ENCODE data around the gene VWA2. TPM values are rescaled to one million over a fixed set of nuclear protein-coding genes. Genes with fewer than 3 reads are reported as not detected.
A peak's percentile ranks its signal among the peaks of the same experiment; 100 is the strongest.

Gene VWA2
- total RNA-seq, 1 donor from 2014 or later, result not detected

DNA sequence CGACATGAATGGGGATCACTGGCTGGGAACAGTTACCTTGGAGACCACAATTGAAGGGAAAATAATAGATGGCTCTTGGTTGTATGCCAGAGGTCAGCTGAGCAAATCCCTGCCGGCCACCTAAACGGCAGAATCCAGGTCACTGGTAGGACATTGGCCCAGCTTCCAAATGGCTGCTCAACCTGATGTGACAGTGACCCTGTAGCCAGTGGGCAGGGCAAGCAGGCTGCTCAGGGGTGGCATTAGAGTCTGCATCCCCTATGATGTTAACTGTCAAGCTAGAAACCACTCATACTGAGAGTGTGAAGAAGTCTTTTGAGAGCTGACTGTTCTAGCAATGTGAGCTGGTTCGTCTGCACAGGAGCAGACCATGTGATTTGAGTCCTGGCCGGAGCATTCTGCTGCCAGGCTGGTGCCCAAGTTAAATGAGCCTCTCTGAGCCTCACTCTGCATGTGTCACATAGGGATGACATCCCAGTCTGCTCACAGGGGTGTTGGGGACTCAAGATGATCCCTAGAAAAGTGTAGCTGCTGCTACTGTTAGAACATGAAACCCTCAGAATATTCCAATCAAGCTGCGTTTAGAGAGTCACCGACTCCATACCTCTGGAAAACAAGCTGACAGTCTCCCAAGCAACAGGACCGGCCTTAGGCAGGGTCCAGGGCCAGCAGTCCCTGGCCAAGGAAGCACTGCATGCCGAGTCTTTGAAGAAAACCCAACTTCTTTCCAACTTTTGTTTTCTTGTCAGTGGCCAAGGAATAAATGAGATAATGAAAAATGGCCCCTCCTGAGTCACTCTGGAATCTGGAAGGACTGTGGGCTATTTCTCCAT, 69.7 kb downstream of the VWA2 start:
- intact Hi-C loops (cut with DNase I), result loop anchor here (10.0 kb wide), 3 partner anchors 96 to 396 kb away; partner anchors contain the start of gene AFAP1L2
- DNase-seq (ENCODE audit: low spot score), result peak; percentile 74

DNA sequence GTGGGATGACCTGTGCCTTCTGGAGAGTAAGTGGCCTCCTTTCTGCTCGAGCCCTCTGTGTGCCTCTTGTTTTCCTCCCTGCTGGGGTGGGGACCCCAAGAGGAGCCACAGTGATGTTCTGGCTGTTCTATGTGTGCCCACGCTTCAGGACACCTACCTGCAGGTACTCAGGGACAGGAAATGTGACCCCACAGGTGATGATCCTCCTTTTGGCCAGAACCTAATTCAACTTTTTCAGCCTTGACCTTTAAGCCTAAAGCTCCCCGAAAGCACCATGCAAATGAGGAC, 70.3 kb downstream of the VWA2 start:
- DNase-seq (ENCODE audit: low spot score), result peak; percentile 29
- intact Hi-C loops (cut with DNase I), result loop anchor here (10.0 kb wide), 3 partner anchors 95 to 395 kb away; partner anchors contain the start of gene AFAP1L2

DNA sequence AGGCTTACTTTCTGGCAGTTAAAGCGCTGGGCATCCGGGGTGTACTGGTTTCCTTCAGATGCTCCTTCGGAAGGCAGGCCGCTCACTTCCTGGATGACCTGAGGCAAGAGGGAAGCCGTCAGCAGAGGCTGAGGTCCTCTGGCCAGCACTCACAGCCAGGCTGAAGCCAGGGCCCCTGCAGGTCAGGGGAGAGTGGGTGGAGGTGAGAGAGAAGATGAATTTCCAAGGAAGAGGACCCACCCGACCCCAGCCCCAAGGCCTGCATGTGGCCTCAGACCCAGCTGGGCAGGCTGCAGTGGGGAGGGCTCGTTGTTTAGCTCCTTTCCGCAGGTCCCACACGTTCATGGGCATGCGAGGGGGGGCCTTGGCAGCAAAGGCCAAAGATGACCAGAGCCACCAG, 71.3 kb downstream of the VWA2 start:
- intact Hi-C loops (cut with DNase I), result no loop called here
- DNase-seq (ENCODE audit: low spot score), result peak; percentile 69

DNA sequence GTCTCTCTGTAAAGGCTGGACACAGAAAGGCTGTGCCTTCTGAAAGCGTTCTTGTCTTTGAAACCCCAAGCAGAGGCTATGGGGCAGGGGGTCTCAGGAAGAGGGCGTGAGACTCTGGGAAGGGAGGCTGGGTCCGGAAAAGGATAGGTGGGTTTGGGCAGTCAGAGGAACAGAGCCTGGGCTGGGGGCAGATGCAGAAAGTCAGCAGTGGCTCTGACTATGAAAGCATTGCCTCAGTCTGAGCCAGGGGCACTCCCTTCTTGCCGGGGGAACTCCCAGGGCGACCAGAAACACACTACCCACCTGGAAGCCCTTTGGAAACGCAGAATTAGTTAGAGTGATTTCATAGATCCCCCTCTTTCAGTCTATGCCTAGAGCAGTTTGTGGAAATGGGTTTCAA, 72.0 kb downstream of the VWA2 start:
- DNase-seq (ENCODE audit: low spot score), result peak; percentile 15
- intact Hi-C loops (cut with DNase I), result no loop called here

DNA sequence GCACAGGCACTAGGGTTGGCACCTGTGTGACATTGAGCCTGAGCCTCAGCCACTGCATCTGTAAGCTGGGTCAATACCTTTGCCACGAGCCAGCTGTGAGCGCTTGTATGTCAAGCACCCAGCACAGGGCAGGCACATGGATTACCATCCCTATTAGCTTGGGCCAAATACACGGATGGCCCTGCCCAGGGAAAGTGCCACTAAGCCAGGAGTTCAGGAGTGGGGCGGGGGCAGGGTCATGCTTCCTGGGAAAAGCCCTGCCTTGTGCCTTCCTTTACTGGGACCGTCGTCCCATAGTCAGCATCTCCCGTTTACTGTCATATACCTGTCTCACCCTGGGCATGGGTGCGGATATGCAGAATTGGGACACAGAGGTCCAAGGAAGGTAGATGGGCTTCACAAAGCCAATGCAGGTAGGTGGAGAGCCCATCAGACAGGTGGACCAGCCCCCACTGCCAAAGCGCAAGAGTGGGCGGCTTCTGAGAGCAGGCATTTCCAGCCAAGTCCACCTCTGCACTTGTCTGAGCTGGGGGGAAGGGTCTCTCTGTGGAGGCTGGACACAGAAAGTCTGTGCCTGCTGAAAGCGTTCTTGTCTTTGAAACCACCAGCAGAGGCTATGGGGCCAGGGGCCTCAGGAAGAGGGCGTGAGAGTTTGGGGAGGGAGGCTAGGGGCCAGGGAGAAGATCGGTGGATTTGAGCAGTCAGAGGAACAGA, 72.6 kb downstream of the VWA2 start:
- intact Hi-C loops (cut with DNase I), result no loop called here
- peak; percentile 51 for DNase-seq (ENCODE audit: low spot score)

DNA sequence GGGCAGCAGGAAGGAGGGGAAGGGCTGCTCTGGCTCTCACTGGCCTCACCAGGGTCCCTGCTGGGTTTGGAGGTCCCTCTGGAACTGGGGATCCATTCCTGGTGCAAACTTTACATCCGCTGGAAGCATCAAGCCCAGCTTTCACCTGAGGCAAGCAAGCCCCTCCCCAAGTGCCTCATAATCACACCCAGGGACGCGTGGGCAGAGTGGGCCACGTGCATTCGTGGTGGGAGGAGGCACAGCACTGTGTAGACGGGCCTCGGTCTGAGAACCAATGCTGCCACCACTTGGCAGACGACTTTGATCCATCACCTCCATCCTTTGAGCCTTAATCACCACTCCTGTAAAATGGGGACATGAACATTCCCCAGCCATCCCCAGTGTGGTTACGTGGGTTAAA, 74.1 kb downstream of the VWA2 start:
- DNase-seq (ENCODE audit: low spot score), result peak; percentile 43
- intact Hi-C loops (cut with DNase I), result no loop called here

DNA sequence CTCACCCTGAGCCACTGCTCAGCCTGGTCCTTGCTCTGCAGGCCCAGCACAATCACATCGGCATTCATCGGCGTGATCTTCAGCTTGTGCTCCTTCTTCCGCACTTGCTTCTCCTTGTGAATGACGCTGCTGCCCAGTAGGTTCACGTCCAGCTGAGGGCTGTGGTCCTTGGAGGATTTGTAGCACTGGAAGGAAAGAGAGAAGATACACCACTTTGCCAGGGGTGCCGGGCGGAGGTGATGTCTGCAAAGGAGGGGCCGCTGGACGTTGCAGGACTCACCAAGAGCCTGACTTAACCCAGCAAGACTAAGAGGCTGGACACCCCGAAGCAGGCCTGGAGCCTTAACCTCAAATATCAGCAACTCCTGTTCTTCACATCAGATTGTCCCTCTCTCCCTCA, 74.8 kb downstream of the VWA2 start:
- DNase-seq (ENCODE audit: low spot score), result peak; percentile 73
- intact Hi-C loops (cut with DNase I), result no loop called here

DNA sequence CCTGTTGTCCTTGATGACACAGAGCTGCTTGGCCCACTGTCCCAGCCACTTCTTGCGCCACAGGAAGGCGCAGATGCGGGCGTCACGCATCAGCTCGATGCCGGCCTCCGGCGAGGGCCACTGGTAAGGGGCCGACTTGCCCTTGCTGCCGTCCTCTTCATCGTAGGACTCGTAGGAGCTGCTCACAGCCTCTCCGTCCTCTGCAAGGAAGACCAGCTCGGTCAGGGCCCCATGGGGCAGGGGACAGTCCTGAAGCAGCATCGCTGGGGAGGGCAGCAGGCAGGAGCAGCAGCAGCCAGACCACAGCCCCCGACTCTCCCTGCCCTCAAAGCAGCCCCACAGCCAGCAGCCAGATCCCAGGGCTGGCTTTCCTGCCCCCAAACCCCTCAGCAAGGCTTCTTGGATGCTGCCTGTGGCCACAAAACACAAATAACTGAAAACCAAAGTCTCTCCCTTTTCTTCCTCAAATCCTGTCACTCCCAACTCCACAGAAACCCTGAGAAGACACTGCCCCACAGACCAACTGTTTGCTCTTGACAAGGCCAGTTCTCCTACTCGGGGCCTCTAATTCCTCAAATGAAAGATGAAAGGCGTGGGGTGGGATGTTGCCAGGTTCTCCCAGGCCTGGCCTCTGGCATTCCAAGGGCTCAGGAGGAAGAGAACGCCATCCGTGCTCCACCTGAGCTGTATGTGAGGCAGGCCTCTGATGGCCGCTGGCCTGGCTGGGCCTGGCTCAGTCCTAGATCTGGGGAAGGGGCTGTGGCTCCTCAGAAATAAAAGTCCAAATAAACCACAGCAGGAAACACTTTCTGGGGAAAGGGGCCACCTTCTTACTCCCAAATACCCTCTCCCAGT, 76.7 kb downstream of the VWA2 start:
- intact Hi-C loops (cut with DNase I), result no loop called here
- DNase-seq (ENCODE audit: low spot score), result peak; percentile 74

DNA sequence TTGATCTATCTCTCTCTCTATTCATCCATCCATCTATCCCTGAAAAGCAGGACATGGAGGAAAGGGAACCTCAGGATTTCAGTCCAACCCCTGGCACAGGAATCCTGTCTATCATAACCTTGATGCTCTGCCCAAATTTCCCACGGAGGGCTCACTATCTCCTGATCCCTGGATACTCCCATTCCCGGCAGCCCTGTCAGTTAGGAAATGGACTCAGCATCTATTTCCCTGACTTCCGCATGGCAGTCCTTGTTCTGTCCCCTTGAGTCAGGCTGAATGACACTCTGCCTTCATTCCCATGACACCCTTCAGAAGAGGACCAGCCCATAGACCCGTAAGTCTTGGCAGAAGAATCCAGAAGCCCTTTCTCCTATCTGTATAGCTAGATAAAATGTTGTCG, 77.7 kb downstream of the VWA2 start:
- peak; percentile 26 for DNase-seq (ENCODE audit: low spot score)
- intact Hi-C loops (cut with DNase I), result no loop called here

DNA sequence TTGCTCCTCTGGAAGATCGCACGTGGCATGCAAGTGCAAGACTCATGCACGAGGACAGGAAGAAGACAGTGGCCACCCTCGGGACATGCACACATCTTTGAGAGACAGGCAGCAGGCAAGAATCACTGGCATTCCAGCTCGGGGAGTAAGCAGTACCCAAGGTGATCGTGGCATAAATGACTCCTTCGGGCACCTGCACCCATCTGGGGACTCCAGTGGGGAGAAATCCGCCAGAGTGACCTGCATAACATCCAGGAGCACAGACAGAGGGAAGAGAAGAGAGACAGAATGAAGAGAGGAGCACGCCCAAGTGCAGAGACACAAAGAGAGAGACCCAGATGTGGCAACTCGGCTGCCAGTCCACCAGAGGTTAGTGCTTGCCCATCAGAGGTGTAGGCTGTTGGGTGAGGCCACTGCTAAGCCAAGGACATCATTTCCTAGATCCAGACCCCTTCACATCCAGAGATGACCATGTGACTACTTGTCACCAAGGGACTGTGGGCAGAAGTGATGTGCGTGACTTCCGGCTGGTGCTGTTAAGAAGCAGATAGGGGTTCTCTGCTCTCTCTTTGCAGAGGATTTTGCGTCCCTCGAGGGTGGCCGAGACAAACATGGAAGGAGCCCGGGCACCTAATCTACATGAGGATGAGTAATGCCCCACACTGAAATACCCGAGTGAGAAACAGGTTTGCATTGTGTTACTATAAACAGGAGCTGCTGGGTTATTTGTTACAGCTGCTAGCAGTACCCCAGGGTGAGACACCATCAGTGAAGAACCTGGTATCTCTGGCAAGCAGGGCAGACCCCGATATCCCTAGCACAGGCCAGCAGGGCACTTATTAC, 80.6 kb downstream of the VWA2 start:
- DNase-seq (ENCODE audit: low spot score), result no peak
- intact Hi-C loops (cut with DNase I), result no loop called here

DNA sequence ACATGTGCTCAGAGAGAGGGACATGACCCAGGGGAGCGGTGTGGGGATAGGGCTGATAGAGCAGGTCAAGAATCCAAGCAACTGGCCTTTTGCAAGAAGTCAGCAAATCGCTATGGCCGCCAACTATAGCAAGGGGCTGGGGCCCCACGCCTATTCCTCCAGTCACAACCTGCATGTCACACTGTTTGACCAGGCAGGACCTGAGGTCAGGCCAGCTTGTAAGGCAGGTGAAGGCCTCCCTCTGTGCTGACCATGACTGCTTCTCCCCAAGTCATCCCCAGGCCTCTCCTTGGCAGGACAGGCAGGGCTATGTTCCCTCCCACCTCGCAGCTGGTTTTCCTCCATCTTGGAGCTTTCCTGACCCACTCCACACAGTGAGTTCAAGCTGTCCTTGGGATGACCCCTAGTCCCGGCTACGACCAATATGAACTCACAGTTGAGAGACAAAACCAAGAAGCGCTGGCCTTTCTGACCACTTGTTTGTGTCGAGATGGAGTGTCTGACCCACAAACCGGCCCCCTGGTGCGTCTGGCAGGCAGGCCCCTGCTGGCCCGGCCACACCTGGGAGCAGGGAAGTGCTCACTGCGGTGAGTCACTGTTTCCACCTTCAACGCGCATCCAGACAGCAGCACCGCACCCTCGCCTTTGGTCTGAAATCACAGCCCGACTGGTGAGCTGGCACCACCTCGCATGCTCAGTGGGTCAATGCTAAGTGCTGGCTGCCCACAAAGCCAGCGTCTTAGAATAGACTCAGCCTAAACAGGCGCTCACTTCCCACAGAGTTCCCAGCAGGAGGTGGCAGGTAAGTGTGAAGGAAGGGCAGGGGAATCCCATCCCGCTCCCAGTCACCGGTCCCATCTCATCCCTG, 81.4 kb downstream of the VWA2 start:
- no peak for DNase-seq (ENCODE audit: low spot score)
- intact Hi-C loops (cut with DNase I), result no loop called here

DNA sequence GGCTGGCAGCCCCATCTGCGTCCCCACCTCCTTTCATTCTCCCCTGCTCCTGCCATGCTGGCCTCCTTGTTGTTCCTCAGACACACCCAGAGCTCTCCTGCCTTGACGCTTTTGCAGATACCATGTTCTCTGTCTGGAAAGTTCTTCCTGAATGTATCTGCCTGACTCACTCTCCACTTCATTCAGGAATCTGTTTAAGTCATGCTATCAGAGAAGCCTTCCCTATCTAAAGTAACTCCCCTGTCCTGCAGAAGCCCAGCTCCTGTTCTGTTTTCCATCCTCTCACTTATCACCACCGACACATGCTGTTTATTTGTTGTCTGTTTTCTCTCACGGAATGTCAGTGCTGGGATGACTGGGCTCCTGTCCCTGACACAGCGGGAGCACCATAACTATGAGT, 83.3 kb downstream of the VWA2 start:
- no peak for DNase-seq (ENCODE audit: low spot score)
- intact Hi-C loops (cut with DNase I), result no loop called here

DNA sequence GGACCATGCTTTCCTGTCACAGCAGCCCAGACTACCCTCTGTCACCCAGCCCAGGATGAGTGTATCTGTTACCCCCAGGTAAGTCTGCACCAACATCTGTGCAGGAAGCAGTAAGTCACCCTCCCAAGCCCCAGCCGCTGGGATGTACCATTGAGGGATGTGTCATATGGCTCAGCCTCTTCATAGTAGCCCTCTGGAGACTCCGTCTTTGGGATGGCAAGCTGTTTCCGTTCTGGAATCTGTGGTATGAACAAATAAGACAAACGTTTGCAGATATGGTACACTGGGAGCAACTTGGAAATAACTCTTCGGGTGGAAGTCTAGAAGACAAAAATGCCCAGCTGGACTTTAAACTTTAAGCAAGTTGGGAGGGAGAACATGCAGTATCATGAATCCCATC, 84.0 kb downstream of the VWA2 start:
- intact Hi-C loops (cut with DNase I), result no loop called here
- no peak for DNase-seq (ENCODE audit: low spot score)

DNA sequence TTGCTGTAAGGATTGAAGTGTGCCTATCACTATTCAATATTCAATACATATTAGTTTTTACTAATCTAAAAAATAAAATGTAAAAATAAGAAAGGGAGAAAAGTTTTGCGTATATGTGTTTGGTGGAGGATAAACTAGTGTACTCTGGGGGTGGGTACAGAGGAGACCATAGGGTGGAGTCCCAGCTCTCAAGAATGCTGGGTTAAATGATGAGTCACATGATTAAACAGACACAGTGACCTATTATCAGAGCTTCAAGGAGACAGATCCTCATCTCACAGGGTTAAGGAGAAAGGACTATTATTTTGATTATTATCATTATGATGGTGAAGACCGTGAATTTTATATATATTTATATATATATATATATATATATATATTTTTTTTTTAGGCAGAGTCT, 87.7 kb downstream of the VWA2 start:
- intact Hi-C loops (cut with DNase I), result no loop called here
- no peak for DNase-seq (ENCODE audit: low spot score)

DNA sequence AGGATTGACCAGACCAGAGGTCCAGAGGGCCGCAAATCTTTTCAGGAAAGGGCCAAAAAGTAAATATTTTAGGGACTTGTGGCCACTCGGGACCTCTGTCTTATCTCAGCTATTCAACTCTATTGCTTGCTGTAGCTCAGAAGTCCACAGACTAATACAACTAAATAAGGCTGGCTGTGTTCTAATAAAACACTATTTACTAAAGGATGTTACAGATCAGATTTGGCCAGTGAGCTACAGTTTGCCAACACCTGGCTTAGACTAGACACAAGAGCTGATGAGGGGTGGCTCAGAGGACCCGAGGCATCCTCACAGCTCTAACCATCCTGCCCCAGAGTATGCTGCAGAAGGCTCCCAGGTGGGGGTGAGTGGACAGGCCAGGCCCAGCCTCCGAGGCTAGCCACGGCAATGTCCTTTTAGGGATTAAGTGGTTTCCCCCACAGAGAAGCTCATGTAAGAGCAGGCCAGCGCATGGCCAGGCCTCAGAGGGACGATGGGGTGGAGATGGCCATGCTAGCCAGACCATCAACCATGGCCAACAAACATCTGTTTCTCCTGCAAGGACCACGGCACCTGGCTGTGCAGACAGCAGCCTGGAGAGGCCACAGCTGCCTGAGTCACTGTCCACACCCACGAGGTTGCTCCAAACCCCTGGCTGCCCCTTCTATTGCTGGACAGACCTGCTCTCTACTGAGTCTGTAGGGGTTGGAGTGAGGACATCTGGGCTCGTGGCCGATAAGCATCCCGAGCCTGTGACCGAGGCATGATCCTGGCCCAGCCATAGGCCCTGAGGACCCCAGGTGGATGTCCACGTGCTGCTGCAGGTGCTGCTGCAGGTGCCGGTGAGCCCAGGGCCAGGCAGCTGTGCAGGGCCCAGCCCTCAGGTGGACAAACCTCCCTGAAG, 88.7 kb downstream of the VWA2 start:
- DNase-seq (ENCODE audit: low spot score), result no peak

DNA sequence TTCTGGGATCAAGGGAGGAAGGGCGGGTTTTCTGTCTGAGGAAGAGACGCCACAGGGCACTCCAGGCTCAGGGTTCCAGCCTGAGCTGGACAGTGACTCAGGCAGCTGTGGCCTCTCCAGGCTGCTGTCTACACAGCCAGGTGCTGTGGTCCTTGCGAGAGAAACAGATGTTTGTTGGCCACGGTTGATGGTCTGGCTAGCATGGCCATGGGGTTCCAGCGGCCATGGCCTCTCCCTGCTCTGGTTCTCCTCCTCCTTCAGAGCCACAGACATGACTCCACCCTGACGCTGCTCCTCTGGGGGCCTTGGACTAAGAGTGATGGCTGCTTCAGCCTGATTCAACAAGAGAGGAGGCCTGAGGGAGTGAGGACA, 89.4 kb downstream of the VWA2 start:
- intact Hi-C loops (cut with DNase I), result no loop called here
- no peak for DNase-seq (ENCODE audit: low spot score)

More for the DNA sequence above, 88.7 kb downstream of the VWA2 start:
- intact Hi-C loops (cut with DNase I), result no loop called here

DNA sequence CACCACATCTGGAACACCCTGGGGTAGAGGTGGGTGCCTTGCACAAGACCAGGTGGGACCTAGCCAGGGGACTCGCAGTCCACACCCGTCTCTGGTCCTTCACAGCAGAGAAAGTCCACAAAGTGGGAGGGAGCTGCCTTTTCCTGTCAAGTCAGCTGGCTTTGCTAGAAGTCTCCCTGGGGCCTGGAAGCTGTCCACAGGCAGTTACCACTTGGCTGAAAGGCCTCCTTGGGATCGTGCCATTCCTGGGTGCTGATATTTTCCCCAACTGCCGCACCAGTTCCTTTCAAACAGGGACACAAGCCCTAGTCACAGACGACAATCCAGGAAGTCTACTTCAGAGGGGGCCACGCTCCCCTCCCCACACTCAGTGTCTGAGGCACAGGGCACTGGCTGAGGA, 89.8 kb downstream of the VWA2 start:
- DNase-seq (ENCODE audit: low spot score), result peak; percentile 84
- intact Hi-C loops (cut with DNase I), result no loop called here
